NCI-H748 treated with DMSO at 0.1 percent for 48 hours (cell line): ENCODE results near the gene CASP6.

Experiments
- DNase-seq: peaks from one replicate; lab custom pipeline; 2025; lab: John Stamatoyannopoulos, UW

The CASP6 gene

DNA sequence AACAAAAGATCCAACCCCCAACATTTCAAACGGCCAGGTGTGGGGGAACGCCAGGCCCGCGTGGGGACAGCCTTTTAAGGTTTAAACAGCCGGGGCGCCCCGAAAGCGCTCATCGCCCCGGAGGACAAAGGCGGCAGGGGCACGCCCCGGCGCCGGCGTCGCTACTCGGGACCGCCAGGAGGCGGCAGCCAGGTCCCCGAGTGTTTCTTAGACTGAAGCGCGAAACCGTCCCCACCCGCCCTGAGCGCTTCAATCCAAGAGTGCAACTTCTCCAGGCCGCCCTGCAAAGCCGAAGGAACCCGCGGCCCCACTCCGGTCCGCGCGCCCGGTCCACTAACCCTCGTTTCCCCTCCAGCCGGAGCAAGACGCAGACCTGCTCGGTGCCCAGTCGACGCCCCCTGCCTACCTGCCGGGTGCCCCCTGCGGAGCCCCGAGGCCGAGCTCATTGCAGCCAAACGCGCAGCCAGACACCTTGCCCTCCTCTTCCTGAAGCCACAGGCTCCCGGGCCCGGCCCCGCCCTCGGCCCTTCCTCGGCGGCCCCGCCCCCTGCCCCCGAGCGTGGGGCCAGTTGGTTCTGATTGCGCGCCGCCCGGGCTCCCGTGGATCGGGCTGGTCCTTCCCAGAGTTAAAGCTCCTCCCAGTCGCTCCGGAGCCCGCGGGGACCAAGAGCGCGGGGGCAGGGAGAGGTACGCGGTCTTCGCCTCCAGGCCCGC is at the start of gene CASP6:
Gene CASP6, minus strand, starts transcription at position 496 of the 714 bp plus-strand sequence. Its CDS starts 50 bp downstream, at position 446.
- peak; percentile 56 for DNase-seq

DNA sequence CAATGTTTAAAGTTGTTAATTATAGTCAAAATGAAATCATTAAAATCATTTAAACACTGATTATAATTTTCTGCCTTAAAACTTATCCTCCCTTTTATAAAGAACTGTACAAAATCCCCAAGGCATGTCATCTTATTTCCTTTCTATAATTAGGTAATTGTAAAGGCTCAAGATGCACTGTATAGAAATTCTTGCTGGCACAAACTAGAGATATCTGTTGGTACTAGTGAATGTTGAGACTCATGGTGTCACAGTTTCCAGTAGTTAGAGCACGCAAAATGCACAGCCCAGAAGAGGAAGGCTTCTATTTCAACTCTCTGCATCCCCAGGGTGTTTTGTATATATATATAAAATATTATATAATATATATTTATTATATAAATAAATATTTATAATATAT is 49.3 kb upstream of the CASP6 start:
- DNase-seq: no peak

DNA sequence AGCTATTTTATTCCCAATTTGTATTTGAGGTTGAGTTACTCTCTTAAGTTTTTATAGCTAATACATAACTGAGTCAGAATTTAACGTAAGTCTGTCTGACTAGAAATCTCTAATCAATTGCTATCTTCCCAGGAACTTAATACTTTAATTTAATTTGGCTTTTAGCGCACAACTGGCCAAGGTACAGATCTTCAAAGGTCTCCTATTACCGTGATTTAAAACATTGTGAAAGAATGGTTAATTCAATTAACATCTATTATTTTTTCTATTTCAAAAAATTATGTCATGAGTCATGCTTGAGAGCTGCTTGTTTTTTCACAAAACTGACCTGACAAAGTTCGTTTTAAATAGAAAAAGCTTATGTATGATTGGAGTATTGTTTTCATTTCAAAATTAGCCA is 48.6 kb upstream of the CASP6 start:
- DNase-seq: no peak

DNA sequence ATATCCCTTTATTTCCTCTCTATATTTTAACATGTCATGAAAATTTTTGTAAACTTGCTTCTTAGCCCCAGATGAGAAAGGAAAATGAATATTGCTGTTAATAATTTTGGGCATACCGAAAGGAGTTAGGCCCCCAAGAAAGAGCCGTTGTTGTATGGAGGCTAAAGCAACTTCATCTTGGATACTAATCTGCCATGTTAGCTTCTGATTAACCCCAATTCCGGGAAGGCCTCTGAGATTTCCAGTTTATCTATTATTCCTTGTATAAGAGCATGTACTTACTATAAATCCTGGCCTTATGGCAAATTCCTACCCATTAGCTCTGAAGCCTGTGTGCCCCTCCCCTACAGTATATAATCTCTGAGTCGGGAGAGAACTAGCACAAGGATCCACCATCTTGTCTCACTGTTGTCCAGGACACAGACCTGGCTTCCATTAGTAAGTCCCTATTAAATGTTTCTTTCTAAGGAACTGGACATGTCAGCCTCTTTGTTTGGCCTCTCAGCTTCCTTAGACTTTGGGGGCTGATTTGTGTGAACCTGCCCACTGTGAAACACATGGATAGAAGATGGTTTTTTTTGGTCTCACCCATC is 47.5 kb upstream of the CASP6 start:
- no peak for DNase-seq

DNA sequence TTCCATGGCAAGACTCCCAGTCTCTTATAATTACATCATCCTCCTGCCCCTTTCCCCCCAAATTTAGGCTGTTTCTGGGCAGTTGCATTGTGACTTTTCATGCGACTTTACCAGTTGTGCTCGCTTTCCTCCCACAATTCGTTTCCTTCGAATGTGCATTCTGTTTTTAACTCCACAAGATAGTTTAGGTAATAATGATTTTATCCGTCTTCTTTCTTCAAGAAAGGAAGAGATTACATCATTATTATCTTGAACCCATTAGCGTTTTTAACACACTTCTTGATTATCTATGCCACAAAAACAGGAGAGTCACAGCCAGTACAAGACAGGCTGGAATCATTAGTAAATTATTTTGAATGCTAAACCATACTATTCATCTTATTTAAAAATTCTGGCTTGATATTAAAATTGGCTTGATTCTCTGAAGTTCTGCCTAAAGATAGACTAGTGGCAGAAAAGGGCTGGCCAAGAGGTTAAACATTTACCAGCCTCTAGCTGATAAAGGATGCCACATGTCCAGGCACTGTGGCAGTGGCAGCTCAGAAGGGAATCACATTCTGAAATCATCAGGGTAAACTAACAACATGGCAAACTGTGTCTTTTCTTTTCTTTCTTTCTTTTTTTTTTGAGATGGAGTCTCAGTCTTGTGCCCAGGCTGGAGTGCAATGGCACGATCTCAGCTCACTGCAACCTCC is 46.3 kb upstream of the CASP6 start:
- DNase-seq: no peak

DNA sequence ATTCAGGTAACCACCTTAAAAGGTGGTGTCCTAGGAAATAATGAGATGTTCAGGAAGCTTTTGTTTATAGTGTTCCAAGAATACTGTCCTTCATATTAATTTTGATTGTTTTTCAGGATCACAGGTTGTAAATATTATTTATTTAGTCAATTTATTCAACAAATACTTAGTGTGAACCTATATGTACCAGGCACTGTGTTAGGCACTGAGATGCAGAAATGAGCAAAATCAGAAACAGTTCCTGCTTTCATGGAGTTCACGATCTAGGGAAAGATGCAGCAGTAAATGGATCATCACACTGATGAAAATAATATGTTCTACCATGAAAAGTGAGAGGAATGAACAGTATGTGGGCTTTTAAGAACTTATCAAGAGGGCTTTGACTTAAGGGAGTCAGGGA is 44.9 kb upstream of the CASP6 start:
- no peak for DNase-seq

DNA sequence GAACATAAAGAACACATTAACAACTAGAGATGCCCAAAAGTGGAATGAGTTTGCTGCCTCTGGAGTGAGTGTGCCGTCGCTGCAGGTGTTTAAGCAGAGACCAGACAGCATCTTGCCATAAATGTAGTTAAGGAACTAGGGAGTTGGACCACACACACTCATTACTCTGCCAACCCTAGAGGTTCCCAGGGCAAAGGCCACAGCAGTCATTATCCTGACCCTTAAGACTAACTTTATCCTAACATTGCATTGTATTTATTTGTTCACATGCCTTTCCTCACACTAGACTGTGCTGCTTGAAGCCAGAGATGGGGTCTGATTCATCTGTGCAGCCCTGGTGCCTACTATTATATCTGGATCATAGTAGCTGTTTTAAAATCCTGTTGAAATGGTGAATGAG is 43.5 kb upstream of the CASP6 start:
- DNase-seq: no peak

DNA sequence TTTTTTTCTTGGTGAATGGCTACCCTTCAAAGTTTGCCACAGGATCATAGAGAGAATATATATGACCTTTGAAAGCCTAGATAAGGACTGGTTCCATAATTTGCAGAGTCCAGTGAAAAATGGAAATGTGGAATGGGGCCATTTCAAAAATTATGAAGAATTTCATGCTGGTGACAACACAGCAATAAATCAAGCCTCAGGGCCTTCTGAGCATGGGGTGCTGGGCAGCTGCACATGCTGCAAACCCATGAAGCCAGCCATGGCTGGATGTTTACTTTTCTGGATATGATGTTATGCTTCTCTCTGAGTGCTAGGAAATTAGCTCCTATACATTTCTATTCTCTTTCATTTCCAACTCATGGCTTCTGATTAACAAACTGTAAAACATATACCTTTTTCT is 42.6 kb upstream of the CASP6 start:
- DNase-seq: no peak

DNA sequence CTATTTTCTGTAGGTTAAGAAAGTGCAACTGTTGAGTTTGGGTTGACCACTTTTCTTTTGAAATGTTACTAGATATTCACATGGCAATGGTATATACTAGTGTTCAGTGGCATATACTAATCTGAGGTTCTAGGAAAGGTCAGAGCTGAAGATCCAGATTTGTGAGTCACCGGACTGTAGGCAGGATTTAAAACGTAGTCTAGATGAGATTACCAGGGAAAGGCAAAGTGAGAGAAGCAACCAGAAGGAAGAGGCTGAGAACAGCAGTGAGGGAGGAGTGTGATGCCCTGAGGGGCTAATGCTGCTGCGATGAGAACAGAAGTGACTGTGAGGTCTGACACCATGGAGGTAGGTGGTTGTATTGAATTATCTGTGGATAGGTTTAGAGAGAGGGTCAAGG is 36.3 kb upstream of the CASP6 start:
- no peak for DNase-seq

DNA sequence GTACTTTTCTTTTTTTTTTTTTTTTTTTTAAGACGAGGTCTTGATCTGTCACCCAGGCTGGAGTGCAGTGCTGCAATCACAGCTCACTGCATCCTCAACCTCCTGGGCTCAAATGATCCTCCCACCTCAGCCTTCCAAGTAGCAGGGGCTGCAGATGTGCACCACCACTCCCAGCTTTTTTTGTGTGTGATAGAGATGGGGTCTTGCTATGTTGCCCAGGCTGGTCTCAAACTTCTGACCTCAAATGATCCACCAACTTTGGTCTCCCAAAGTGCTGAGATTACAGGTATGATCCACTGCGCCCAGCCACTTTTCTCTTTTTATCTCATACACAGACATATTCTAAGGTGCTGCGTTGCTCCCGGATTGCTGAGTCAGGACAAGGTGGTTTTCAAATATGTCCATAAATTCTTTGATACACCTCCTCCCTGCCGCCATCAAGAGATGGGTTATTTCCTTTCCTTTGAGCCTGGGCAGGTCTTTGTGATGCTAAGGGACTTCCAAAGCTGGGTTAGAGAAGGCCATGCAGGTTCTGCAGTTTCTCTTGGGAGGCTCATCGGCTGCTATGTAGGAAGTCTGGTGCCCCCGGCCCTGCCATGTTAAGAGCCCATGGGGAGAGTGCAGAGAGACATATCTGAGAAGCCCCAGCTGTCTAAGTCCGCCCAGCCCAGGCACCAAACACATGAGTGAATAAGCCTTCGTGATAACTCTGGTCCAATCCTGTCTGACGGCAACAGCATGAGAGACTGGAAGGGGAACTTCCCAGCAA is 35.0 kb upstream of the CASP6 start:
- no peak for DNase-seq

DNA sequence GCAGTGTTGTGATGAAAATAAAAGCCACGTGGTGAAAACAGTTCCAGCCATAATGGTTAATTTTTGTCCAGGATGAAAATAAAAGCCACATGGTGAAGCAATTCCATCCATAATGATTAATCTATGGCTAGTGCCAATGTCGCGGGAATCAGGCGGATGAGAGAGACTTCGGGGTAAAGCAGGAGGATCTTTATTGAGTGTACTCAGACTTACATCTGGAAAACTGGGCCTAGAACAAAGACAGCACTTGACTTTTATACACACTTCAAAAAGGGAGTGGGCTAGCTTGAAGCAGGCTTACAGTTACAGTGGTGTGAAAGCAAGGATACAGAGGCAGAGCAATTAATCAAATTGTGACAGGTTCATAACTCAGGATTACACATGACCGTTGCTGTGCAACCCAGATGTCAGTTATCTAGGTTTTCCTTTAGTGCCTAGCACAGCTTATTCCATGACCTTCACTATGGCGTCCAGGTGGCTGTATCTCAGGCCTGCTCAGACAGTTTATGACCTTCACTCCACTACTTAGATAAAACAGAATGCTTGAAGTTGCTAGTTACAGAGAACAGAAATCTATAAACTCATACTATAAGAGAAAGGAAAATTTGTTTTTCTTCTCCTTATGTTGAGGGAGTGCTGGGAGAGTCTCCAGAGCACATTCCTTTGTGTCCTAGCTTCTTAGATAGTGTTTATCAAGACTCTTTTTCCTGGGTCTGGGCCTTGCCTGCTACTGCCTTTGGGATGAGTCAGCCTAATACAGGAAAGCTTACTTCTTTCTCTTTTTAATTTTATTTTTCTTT is 32.5 kb upstream of the CASP6 start:
- DNase-seq: no peak

DNA sequence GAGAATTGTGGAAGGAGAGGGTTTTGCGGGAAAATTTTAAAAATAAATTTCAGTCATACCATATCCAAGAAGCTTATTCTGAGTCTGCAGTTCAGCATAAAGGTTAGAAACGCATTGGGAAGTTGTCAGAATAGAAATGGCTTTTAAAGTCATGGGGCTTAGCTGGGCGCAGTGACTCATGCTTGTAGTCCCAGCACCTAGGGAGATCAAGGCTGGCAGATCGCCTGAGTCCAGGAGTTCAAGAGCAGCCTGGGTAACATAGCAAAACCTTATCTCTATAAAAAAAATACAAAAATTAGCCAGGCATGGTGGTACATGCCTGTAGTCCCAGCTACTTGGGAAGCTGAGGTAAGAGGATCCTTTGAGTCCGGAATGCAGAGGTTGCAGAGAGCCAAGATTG is 30.5 kb upstream of the CASP6 start:
- no peak for DNase-seq

DNA sequence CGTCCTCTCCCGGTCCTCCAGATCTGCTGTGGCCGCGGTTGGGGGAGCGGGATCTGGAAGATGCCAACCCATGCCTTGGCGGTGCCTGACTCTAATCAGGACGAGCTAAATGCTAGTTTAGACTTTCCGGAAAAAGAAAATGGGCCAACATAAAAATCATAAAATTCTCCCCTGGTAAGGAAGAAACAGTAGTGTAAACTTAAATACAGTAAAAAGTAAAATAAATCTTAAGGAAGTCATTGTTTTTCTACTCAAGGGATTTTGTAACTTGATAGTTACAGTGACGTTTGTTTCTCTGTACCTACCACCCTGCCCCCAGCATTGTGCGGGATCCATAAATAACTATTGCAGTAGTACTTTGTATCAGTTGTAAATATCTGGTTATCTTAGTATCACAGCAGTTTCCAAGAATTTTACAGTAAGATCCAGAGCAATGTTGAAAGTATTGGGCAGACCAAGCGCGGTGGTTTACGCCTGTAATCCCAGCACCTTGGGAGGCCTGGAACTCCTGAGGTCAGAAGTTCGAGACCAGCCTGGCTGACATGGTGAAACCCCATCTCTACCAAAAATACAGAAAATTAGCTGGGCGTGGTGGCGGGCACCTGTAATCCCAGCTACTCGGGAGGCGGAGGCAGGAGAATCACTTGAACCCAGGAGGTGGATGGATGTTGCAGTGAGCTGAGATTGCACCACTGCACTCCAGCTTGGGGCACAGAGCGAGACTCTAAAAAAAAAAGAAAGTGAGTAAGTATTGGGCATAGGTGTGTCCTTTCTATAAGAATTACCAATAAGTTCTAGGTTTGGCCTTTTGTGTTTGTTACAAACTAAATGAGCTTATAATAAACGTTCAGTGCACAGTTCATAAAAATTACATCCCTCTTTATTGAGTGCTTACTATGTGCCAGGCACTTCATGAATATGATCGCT is 27.6 kb upstream of the CASP6 start:
- DNase-seq: no peak

DNA sequence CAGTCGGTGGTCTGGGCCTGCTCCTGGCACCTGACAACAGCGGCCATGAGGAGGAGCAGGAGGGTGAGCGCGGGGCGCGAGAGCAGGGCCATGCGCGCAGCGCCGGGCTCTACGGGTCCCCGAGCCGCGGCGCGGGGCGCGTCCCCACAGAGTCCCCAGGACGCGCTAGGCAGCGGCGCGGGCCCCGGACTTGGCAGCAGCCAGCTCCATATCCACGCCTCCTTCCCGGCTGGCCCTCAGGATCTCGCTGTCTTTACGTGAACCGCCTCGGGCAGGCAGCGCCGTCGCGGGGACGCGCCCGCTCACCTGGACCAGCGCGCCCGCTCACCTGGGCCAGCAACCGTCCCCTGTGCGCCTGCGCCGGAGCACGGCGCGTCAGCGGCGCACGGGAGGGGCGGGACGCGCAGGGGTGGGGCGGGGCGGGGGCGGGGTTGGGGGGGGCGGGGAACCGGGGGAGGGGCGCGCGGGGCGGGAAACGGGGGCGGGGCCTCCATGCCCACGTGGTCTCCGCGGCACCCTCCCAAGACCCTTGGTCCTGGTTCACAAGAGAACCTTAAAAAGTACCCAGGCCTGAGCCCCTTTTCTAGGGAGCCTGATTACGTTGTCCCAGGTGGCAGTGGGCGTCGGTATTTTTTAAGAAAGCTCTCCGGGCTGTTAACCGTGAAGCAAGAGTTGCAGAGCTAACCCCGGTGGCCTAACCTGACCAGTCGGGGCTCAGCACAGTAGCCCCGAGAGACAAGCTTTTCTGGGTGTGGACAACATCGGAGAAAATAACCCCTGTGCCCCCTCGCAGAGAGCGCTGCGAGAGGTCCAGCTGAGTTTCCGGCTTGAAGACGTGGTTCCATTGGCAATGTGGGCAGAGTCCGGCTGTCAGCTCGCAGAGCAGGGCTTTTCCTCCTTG is 26.7 kb upstream of the CASP6 start, which contains the start of gene PLA2G12A:
Gene PLA2G12A, minus strand, starts transcription at position 353 of the 901 bp plus-strand sequence. Its CDS starts 261 bp downstream, at position 92.
- DNase-seq: peak; percentile 51

DNA sequence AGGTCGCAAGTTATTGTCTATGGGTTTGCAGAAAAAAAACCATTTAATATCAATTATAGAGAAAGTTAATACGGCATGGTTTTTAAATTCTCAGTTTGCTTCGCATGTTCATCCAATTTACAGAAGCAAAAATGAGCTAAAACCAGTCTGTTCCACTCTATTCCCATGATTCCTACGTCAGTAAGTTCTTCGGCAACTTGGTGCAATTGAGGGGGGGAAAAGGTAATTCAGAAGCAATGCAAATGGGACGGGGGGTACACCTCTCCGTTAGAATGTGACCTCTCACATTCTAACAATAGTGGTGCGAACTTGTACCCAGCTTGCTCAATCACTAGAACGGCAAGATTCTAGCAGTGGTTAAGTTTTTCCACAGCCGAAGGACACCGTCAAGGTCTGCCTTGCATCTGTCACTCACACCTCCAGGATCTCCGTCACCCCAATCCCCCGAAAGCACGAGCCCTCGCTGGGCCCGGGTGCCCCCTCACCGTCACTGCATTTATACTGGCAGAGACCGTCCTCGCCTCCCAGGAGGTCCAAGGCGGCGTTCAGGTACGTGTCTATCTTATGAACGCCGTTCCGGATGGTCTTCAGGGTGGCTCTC is 26.0 kb upstream of the CASP6 start:
- no peak for DNase-seq

DNA sequence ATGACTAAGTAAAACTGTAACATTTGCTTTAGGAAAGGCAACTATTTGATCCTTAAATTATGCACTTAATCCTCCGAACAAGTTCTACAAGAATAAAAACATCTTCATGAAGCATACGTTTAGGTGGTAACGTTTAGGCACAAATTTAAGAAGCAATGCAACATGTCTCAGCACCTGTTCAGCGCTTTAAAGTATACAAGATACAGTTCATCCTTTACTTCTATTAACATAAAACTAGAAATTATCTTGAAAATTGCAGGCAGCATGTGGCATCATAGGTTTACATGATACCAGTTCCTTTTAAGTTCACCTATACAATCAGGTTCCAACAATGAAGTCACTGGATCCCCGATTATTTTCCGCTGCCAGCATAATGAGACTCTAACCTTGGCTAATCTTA is 25.1 kb upstream of the CASP6 start:
- DNase-seq: no peak

DNA sequence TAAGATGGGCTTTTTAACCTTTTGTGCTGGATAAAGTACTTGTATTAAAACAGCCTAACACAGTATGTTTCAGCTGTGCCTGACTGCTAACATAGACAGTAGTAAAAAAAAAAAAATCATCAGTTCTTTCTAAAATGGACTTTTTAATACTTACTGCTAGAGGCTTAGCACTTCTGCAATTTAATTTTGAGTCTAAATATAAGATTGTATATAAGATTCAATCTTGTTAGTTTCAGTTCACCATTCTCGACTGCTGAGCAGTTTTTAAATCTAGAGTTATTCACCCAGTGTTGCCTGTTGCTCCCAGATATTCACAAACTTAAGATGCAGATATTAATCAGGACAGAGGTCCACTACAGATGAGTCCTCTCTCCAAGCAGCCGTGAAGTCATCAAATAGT is 19.9 kb upstream of the CASP6 start:
- no peak for DNase-seq

DNA sequence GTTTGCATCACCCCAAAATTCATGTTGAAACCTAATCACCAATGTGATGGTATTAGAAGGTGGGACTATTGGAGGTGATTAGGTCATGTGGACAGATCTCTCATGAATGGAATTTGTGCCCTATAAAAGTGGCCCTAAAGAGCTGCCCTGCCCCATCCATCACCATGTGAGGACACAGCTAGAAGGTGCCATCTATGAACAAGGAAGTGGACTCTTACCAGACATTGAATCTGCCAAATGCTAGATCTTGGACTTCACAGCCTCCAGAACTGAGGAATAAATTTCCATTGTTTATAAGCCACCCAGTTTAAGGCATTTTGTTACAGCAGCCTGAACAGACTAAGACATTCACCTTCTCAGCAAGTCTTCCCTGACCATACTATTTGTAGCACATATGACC is 19.1 kb upstream of the CASP6 start:
- no peak for DNase-seq

DNA sequence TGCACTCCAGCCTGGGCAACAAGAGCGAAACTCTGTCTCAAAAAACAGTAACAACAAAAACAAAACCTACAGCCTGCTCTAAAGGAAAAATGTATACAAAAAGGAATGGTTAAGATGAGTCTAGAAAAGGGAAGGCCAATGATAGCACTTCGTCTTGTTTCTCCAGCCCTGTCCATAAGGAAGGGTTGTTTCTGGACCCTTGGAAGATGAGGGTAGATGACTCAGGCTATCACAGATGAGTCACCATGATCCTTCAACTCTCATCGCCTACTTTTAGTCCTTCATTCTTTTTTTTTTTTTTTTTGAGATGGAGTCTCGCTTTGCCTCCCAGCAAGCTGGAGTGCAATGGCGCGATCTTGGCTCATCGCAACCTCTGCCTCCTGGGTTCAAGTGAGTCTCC is 17.8 kb upstream of the CASP6 start:
- no peak for DNase-seq
